ENCODE measurements around the gene AFF4. TPM values are rescaled to one million over a fixed set of nuclear protein-coding genes. Genes with fewer than 3 reads are reported as not detected.

AFF4 gene
- polyA plus RNA-seq, 1 of the 3 experiments (the other 2 are of a cell fraction), result 8.1 TPM

GRCh38 chr5:132866342-132867045 is 96.9 kb downstream of the AFF4 start, which contains the start of the genes GDF9 and UQCRQ (continued):
- TF ChIP-seq SMC3 (IDR thresholded peaks at IDR 0.05; ENCODE audit: low read depth, low read length), result peak; percentile 45
- no peak for TF ChIP-seq NRF1 (IDR thresholded peaks at IDR 0.05; ENCODE audit: low read depth, low read length)
- peak; percentile 55; the same call in 1 of the 2 replicates for TF ChIP-seq RFX5 (IDR thresholded peaks at IDR 0.05; ENCODE audit: low read length)

DNA sequence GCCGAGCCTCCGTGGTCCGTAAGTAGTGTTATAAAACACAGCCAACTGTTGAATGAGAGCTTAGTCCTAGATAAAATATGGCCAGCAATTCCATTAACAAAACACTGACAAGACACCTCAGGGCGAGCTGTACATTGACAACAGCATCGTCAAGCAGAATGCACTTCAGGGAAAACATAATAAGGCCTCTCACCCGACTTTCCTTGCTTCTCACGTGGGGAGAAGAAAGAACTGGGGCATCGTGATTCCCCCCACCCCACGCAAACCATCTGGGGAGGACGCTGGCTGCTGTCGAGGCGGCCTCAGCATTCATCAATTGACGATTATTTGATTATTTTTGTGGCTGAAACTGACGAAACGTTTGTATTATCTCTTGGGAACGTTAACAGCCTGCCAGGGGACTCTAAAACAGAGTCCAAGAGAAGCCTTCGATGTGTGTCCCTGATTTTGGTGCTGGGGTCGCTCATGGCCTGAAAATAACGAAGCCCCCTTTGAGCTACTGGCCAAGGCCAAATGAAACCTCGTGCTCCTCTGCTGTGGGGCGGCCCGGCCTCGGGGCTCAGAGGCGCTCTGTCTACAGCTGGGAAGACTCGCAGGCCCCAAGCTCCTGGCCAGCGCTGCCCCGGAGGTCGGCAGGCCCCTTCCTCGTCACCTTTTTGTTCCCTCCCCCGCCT is 97.6 kb downstream of the AFF4 start:
- no peaks in the 10 kb centered on the region for H3K9me2 ChIP-seq
- no peaks in the 10 kb centered on the region for H3K9me3 ChIP-seq
- H3K4me1 ChIP-seq (ENCODE audit: control insufficient read depth in 1 of 2, insufficient read depth in 2 of 2, low read depth in 1 of 2, low read length in 1 of 2), result peaks cover 7 to 14% of the 10 kb centered on the region in 2 experiments; a peak in 3 of 4 replicates
- H3K79me2 ChIP-seq (ENCODE audit: insufficient read depth), result peaks cover 18% of the 10 kb centered on the region
- peak overlapping the region; percentile 73 to 92 for H3K27ac ChIP-seq (ENCODE audit: low read depth in 2 of 2, low read length in 1 of 2)
- peaks cover 15 to 21% of the 10 kb centered on the region in 2 experiments for H3K36me3 ChIP-seq (replicated peaks in 1 of 2; ENCODE audit: control insufficient read depth in 1 of 2, insufficient read depth in 2 of 2, low read length in 1 of 2)
- 64% methylated on average over 20 of the region's 30 CpGs for WGBS (ENCODE audit: low lambda C conversion rate)
- peak; percentile 32 for DNase-seq
- H3K9ac ChIP-seq, result peak overlapping the region; percentile 86
- no peaks in the 10 kb centered on the region for H3K27me3 ChIP-seq (ENCODE audit: insufficient read depth)
- H3K4me3 ChIP-seq (ENCODE audit: low read depth in 2 of 2, low read length in 1 of 2), result peak overlapping the region; percentile 78 to 99
- ChIA-PET CTCF (interaction anchor here (0.8 to 11.1 kb wide), 7 partner anchors 17 to 339 kb away, joined by 3 to 75 read pairs (median 8); partner anchors contain the start of genes KIF3A and SHROOM1), POLR2A (interaction anchor here (1.0 to 1.9 kb wide), 7 partner anchors 11 to 186 kb away, joined by 3 to 9 read pairs (median 3); partner anchors contain the start of genes CCNI2, HSPA4 and SHROOM1)
- peak overlapping the region; percentile 83 for H3K4me2 ChIP-seq
- H3F3A ChIP-seq (replicated peaks; ENCODE audit: insufficient read depth), result peaks cover 4% of the 10 kb centered on the region
- TF ChIP-seq POLR2AphosphoS5 (IDR thresholded peaks at IDR 0.05; ENCODE audit: low read depth, low read length) (no peak), CHD2 (IDR thresholded peaks at IDR 0.05; ENCODE audit: low read length, partially characterized antibody) (no peak), EP300 (IDR thresholded peaks at IDR 0.05; ENCODE audit: borderline replicate concordance in 1 of 2, low read depth in 1 of 2, low read length in 1 of 2) (0 out of 4 replicates have a peak, but pooled peaks of 1 of the 2 experiments have one; percentile 6), USF2 (IDR thresholded peaks at IDR 0.05; ENCODE audit: borderline replicate concordance, low read depth, low read length) (no peak), IRF3 (IDR thresholded peaks at IDR 0.05; ENCODE audit: low read depth, low read length) (no peak), RCOR1 (IDR thresholded peaks at IDR 0.05; ENCODE audit: low read length) (no peak), RAD21 (IDR thresholded peaks at IDR 0.05; ENCODE audit: low read length) (no peak), TAF1 (IDR thresholded peaks at IDR 0.05; ENCODE audit: borderline replicate concordance, low read depth, low read length) (no peak)
- H2AFZ ChIP-seq (ENCODE audit: low read depth), result peak overlapping the region; percentile 89
- H4K20me1 ChIP-seq (ENCODE audit: insufficient read depth), result no peaks in the 10 kb centered on the region
